ENCODE results near the gene PLEKHS1.

The PLEKHS1 gene

DNA sequence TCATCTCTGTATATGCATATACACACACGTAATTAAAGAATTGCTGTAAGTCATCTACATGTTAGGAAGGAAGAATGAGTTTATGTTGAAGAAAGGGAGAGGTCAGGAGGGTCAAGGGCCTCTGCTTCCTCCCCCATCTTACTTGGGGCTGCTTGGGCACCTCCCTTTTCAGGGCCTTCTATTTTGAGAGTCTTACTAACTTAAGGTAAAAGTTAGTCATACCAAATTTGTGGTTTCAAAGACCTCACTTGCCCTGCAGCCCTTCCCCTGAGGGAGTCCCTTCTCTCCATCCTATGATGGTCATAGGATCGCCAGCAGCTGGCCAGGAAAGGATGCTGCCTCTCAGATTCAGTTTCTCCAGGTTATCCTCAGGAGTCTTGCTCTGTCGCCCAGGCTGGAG, 2.6 kb downstream of the PLEKHS1 start:
- no peak for DNase-seq (ENCODE audit: extremely low read depth, low read depth)
- TF ChIP-seq, protein P1, sequence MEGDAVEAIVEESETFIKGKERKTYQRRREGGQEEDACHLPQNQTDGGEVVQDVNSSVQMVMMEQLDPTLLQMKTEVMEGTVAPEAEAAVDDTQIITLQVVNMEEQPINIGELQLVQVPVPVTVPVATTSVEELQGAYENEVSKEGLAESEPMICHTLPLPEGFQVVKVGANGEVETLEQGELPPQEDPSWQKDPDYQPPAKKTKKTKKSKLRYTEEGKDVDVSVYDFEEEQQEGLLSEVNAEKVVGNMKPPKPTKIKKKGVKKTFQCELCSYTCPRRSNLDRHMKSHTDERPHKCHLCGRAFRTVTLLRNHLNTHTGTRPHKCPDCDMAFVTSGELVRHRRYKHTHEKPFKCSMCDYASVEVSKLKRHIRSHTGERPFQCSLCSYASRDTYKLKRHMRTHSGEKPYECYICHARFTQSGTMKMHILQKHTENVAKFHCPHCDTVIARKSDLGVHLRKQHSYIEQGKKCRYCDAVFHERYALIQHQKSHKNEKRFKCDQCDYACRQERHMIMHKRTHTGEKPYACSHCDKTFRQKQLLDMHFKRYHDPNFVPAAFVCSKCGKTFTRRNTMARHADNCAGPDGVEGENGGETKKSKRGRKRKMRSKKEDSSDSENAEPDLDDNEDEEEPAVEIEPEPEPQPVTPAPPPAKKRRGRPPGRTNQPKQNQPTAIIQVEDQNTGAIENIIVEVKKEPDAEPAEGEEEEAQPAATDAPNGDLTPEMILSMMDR (IDR thresholded peaks at IDR 0.05; ENCODE audit: low read depth, low read length): no peak

DNA sequence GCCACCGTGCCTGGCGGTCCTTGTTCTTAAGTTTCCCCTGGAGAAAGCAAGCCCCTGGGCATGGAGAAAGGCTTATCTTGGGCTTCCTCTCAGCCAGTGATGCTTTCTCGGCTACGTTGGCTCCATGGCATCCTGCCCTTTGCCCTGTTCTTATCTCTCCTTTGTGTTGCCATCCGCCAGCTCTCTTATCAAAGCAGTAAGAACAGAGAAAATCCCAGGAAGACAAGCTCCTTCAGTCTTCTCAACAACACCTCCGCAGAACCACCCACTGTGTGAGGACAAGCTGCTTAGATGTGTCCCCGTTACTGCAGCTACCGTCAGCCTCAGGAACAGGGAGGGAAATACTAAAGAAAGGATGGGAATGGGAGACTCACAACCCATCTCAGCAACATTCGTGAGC, 3.3 kb downstream of the PLEKHS1 start:
- TF ChIP-seq, protein P1 (IDR thresholded peaks at IDR 0.05; ENCODE audit: low read depth, low read length): no peak
- no peak for DNase-seq (ENCODE audit: extremely low read depth, low read depth)

DNA sequence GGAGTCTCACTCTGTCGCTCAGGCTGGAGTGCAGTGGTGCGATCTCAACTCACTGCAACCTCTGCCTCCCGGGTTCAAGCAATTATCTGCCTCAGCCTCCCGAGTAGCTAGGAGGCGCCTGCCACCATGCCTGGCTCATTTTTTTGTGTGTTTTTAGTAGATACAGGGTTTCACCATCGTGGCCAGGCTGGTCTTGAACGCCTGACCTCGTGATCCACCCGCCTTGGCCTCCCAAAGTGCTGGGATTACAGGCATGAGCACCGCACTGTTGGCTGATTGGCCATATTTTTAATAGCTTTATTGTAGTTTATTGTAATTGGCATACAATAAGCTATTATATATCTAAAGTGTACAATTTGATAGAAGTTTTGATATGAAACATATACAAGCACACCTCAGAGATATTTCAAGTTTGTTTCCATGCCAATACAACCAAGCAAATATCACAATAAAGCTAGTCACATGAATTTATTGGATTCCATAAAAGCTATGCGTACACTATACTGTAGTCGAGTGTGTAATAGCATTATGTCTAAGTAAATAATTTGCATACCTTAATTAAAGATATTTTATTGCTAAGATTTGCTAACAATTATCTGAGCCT, 5.6 kb downstream of the PLEKHS1 start:
- TF ChIP-seq, protein P1 (IDR thresholded peaks at IDR 0.05; ENCODE audit: low read depth, low read length): no peak
- DNase-seq (ENCODE audit: extremely low read depth, low read depth): no peak

DNA sequence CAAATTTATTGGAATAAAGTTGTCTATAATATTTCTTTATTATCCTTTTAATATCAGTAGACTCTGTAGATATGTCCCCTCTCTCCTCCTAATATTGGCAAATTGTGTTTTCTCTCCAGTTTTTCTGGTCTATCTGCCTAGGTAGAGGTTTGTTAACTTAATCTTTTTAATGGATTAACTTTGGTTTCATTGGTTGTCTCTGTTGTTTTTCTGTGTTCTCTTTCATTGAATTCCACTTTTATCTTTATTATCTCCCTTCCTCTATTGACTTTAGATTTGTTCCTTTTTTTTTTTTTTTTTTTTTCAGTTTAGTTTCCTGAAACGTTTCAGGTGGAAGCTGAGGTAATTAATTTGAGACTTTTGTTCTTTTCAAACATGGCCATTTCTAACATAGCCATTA, 10.6 kb downstream of the PLEKHS1 start:
- no peak for DNase-seq (ENCODE audit: extremely low read depth, low read depth)
- TF ChIP-seq, protein P1 (IDR thresholded peaks at IDR 0.05; ENCODE audit: low read depth, low read length): no peak

DNA sequence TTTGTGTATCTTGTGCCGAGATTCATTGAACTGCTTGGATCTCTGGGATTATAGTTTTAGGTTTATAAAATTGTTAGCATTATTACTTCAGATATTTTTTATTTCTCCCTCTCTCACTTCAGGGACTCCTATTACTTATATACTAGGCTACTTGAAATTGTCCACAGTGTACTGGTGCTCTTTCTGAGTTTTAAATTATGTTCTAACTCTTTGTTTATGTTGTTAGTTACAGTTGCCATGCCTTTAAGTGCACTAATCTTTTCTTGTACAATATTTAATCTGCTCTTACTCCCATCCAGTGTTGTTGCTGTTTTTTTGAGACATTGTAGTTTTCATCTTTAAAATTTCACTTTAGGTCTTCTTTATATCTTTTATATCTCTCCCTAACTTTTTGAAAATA, 13.1 kb downstream of the PLEKHS1 start:
- DNase-seq (ENCODE audit: extremely low read depth, low read depth): no peak
- TF ChIP-seq, protein P1 (IDR thresholded peaks at IDR 0.05; ENCODE audit: low read depth, low read length): no peak

DNA sequence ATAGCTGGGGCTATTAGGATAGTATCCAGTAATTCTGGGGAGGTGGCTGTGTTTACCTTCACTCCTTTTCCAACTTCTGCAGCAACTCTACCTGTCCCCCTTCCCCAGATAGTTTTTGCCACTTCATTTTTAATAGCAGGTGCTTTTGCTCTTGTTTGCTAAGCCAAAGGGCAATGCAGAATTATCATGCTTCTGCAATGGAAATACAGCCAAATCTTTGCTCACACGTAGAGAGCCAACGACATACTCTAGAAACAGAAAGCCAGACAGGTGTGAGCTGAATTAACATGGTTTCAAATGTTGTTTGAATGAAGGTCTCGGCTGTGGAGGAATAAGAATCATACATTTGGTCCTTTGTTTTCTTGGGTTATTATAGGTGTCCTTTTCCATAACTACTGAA, 14.4 kb downstream of the PLEKHS1 start:
- no peak for DNase-seq (ENCODE audit: extremely low read depth, low read depth)
- TF ChIP-seq, protein P1 (IDR thresholded peaks at IDR 0.05; ENCODE audit: low read depth, low read length): no peak

DNA sequence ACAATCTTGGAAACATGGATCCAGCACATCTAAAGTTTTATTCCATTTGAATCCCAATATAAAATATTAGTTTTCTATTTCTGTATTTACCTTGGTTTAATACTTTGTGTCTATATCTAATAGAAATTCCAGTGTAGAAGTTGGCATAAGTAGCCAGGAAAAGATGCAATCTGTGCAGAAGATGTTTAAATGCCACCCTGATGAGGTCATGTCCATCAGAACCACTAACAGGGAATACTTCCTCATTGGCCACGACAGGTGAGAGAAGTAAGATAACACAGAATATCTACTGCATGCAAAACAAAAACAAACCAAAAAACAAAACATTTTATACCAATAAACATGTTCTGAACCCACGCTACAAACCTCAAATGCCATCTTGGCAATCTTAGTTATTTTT, 15.7 kb downstream of the PLEKHS1 start:
- no peak for DNase-seq (ENCODE audit: extremely low read depth, low read depth)
- TF ChIP-seq, protein P1 (IDR thresholded peaks at IDR 0.05; ENCODE audit: low read depth, low read length): no peak
